ENCODE results near the gene CBX4. TPM values are rescaled to one million over a fixed set of nuclear protein-coding genes. Genes with fewer than 3 reads are reported as not detected.

Gene CBX4
- 10 to 100 TPM; 16.2 to 16.7 TPM for total RNA-seq
- 10 to 100 TPM; 44.5 to 46.8 TPM for polyA plus RNA-seq (ENCODE audit: insufficient read length in 2 of 2)
- long read RNA-seq, donor 1, transcript CBX4-201 (5 exons, 2,664 nt): major isoform, 19 of 19 reads
- long read RNA-seq, donor 1, partial matches to known transcripts: 0 of 19 reads
- long read RNA-seq, donor 1, other reads (novel, unspliced or antisense): 0 of 19 reads
- long read RNA-seq, donor 2, transcript CBX4-201 (5 exons, 2,664 nt): major isoform, 12 of 12 reads
- long read RNA-seq, donor 2, partial matches to known transcripts: 0 of 12 reads
- long read RNA-seq, donor 2, other reads (novel, unspliced or antisense): 0 of 12 reads
- long read RNA-seq, donor 3, transcript CBX4-201 (5 exons, 2,664 nt): major isoform, 11 of 11 reads
- long read RNA-seq, donor 3, partial matches to known transcripts: 0 of 11 reads
- long read RNA-seq, donor 3, other reads (novel, unspliced or antisense): 0 of 11 reads
- long read RNA-seq, donor 4, transcript CBX4-201 (5 exons, 2,664 nt): major isoform, 8 of 8 reads
- long read RNA-seq, donor 4, partial matches to known transcripts: 0 of 8 reads
- long read RNA-seq, donor 4, other reads (novel, unspliced or antisense): 0 of 8 reads

DNA sequence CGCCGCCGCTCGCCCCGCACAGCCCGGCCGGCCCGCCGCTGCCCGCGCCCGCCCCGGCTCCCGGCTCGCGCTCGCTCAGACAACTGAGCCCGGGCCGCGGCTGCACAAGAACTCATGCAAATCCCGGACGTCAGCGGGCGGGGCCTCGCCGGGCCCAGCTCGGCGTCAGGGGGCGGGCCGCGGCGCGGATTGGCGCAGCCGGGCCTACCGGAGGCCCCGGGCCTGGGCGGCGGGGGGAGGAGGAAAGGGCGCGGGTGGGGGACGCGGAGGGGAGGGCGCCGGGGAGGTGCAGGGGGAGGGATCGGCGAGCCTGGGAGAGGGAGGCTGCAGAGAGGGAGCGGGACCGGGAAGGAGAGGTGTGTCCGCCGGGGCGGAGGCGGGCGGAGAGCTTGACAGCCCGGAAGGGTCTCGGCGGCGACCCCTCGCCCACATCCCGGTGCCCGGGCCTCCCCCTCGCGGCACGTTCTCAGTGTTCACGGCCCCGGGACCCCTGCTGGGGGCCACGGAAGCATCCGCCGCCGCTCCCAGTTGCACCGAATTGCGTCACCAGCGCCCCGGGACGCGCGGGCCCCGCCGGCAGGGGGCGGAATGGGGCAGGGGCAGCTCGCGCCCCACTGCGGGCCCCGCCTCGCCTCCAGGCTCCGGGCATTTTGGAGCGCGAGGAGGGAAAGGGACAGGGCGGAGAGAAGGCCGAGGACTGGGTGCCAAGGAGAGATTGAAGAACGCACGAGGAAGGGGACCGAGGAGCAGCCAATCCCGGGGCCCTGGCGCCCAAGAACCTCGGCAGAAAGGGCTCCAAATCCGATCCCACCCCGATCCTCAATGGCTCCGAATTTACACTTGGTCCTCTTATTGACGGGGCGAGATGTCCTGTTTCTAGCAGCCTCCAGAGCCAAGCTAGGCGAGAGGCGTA lies at the start of gene CBX4:
Gene CBX4 (minus strand): TSS at position 85 of the 913 bp plus-strand sequence. CDS start 189 bp downstream, outside the sequence.
- peaks cover 40% of the 10 kb centered on the region for H3K27me3 ChIP-seq (ENCODE audit: control insufficient read depth, insufficient read depth, low read length)
- H3K4me3 ChIP-seq (ENCODE audit: low read depth, low read length): peak within 1 kb of the TSS; percentile 89
- peak within 1 kb of the TSS; percentile 95 for H3K27ac ChIP-seq (ENCODE audit: low read depth, low read length)
- peak in 5 of 6 donors; percentile 84 to 98 (median 90) for DNase-seq (ENCODE audit: low read depth in 4 of 6, low spot score in 6 of 6)
- H3K36me3 ChIP-seq (ENCODE audit: control insufficient read depth, insufficient read depth, low read length): peaks cover 31% of the 10 kb centered on the region
- H3K9me3 ChIP-seq (ENCODE audit: control insufficient read depth, insufficient read depth, low read length): no peaks in the 10 kb centered on the region
- under 1% methylated on average over 93 of the region's 103 CpGs for WGBS (ENCODE audit: insufficient coverage)
- peaks cover 84% of the 10 kb centered on the region for H3K4me1 ChIP-seq (ENCODE audit: control insufficient read depth, insufficient read depth, low read length)

- 94% methylated on average over 14 of the region's 17 CpGs for WGBS (ENCODE audit: insufficient coverage)
- no peak overlapping the region for H3K4me3 ChIP-seq (ENCODE audit: low read depth, low read length)
- H3K27ac ChIP-seq (ENCODE audit: low read depth, low read length): no peak overlapping the region
- peaks cover 12% of the 10 kb centered on the region for H3K4me1 ChIP-seq (ENCODE audit: control insufficient read depth, insufficient read depth, low read length)
- no peaks in the 10 kb centered on the region for H3K9me3 ChIP-seq (ENCODE audit: control insufficient read depth, insufficient read depth, low read length)
- H3K27me3 ChIP-seq (ENCODE audit: control insufficient read depth, insufficient read depth, low read length): no peaks in the 10 kb centered on the region
- no peaks in the 10 kb centered on the region for H3K36me3 ChIP-seq (ENCODE audit: control insufficient read depth, insufficient read depth, low read length)
- no peak for DNase-seq (ENCODE audit: low read depth in 4 of 6, low spot score in 6 of 6)
Measured at GRCh38 chr17:79888009-79888540, 48.8 kb upstream of the CBX4 start.

DNA sequence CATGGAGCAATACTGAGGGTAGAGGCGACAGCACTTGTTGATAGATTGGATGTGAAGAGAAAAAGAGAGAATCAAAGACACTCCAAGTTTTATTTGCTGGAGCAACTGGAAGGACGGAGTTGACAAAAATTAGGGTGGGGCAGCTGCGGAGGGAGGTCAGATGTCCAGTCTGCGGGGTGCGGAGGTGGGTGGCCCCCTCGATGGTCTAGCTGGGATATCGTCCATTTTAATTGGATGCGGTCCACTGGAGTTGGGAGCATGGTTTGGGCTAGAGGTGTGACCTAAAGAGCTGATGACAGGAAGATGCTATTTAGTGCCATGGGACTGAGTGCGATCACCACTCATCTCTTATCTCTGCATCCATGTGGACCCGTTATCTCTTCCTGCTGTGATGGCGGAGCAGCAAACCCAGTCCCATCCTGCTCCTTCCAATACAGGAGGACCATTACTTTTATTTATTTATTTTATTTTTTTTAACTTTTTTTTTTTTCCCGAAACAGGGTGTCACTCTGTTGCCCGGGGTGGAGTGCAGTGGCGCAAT lies 48.3 kb upstream of the CBX4 start:
- no peak for DNase-seq (ENCODE audit: low read depth in 4 of 6, low spot score in 6 of 6)
- no peaks in the 10 kb centered on the region for H3K27me3 ChIP-seq (ENCODE audit: control insufficient read depth, insufficient read depth, low read length)
- H3K36me3 ChIP-seq (ENCODE audit: control insufficient read depth, insufficient read depth, low read length): no peaks in the 10 kb centered on the region
- H3K4me1 ChIP-seq (ENCODE audit: control insufficient read depth, insufficient read depth, low read length): peaks cover 12% of the 10 kb centered on the region
- no peak overlapping the region for H3K4me3 ChIP-seq (ENCODE audit: low read depth, low read length)
- no peak overlapping the region for H3K27ac ChIP-seq (ENCODE audit: low read depth, low read length)
- 93% methylated on average over 8 of the region's 14 CpGs for WGBS (ENCODE audit: insufficient coverage)
- no peaks in the 10 kb centered on the region for H3K9me3 ChIP-seq (ENCODE audit: control insufficient read depth, insufficient read depth, low read length)

DNA sequence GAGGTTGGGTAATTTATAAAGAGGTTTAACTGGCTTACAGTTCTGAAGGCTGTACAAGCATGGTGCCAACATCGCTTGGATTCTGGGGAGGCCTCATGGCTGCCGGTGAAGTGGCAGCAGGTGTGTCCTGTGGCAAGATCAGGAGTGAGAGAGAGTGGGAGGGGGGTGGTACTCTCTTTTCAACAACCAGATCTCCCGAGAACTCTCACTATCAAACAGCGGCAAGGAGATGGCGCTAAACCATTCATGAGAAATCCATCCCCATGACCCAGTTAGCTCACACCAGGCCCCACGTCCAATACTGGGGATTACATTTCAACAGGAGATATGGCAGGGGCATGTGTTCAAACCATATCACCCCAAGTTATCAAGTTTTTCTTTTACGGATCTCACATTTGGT lies 44.0 kb upstream of the CBX4 start:
- no peaks in the 10 kb centered on the region for H3K9me3 ChIP-seq (ENCODE audit: control insufficient read depth, insufficient read depth, low read length)
- H3K36me3 ChIP-seq (ENCODE audit: control insufficient read depth, insufficient read depth, low read length): no peaks in the 10 kb centered on the region
- no peak for DNase-seq (ENCODE audit: low read depth in 4 of 6, low spot score in 6 of 6)
- H3K4me1 ChIP-seq (ENCODE audit: control insufficient read depth, insufficient read depth, low read length): peaks cover 2% of the 10 kb centered on the region
- 51% methylated on average over 3 of the region's 7 CpGs for WGBS (ENCODE audit: insufficient coverage)
- no peak overlapping the region for H3K4me3 ChIP-seq (ENCODE audit: low read depth, low read length)
- H3K27ac ChIP-seq (ENCODE audit: low read depth, low read length): no peak overlapping the region
- no peaks in the 10 kb centered on the region for H3K27me3 ChIP-seq (ENCODE audit: control insufficient read depth, insufficient read depth, low read length)

DNA sequence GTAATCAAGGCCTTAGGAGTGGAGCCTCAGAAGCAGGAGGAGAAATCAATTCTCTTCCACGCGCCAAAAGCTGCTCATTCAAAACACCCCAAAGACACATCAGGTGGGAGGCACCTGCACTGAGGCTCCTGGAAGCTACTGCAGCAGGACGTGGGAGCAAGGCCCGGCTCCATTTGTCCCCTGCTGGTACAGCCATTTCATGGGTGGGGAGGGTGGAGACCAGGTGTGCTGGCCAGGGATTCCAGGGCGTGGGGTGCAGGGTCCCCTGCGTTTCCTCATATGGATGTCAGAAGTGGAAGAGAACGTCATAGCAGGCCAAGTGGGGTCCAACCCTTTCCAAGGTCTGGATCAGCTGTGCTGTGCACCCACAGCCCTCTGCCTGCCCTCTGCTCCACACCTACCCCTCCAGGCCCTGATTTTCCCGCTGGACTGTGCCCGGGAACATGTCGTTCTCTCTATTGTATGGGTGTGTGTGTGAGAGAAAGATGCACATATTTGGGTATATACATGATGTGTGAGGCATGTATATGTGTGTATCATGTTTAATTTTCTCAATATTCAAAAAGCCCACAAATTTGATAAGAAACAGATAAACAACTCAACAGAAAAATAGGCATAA lies 39.2 kb upstream of the CBX4 start:
- no peaks in the 10 kb centered on the region for H3K27me3 ChIP-seq (ENCODE audit: control insufficient read depth, insufficient read depth, low read length)
- no peaks in the 10 kb centered on the region for H3K36me3 ChIP-seq (ENCODE audit: control insufficient read depth, insufficient read depth, low read length)
- 82% methylated on average over 5 of the region's 10 CpGs for WGBS (ENCODE audit: insufficient coverage)
- H3K27ac ChIP-seq (ENCODE audit: low read depth, low read length): no peak overlapping the region
- H3K4me1 ChIP-seq (ENCODE audit: control insufficient read depth, insufficient read depth, low read length): peaks cover 14% of the 10 kb centered on the region
- no peak overlapping the region for H3K4me3 ChIP-seq (ENCODE audit: low read depth, low read length)
- no peaks in the 10 kb centered on the region for H3K9me3 ChIP-seq (ENCODE audit: control insufficient read depth, insufficient read depth, low read length)
- DNase-seq (ENCODE audit: low read depth in 4 of 6, low spot score in 6 of 6): no peak

DNA sequence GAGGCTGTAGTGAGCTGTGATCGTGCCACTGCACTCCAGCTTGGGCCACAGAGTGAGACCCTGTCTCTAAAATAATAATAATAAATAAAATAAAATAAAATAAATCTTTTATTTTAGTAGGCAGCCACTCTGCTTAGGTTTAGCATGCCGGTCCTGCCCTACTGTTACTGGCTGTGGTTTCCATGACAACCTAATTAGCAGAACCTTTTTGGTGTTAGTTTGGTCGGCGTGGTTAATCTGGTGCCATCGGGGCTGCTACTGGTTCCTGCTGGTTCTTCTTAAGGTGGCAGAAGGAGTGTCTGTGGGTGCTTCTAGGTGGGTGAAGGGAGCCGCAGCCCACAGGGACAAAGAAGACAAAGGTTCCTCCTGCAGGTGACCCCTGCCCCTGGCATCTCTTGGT lies 37.8 kb upstream of the CBX4 start:
- H3K27me3 ChIP-seq (ENCODE audit: control insufficient read depth, insufficient read depth, low read length): no peaks in the 10 kb centered on the region
- H3K9me3 ChIP-seq (ENCODE audit: control insufficient read depth, insufficient read depth, low read length): no peaks in the 10 kb centered on the region
- 38% methylated on average over 2 of the region's 6 CpGs for WGBS (ENCODE audit: insufficient coverage)
- H3K36me3 ChIP-seq (ENCODE audit: control insufficient read depth, insufficient read depth, low read length): no peaks in the 10 kb centered on the region
- DNase-seq (ENCODE audit: low read depth in 4 of 6, low spot score in 6 of 6): peak in 2 of 6 donors; percentile 47 to 59
- H3K4me1 ChIP-seq (ENCODE audit: control insufficient read depth, insufficient read depth, low read length): peaks cover 14% of the 10 kb centered on the region
- no peak overlapping the region for H3K4me3 ChIP-seq (ENCODE audit: low read depth, low read length)
- H3K27ac ChIP-seq (ENCODE audit: low read depth, low read length): no peak overlapping the region

GRCh38 chr17:79875511-79875910 lies 36.3 kb upstream of the CBX4 start:
- no peak overlapping the region for H3K27ac ChIP-seq (ENCODE audit: low read depth, low read length)
- peaks cover 14% of the 10 kb centered on the region for H3K4me1 ChIP-seq (ENCODE audit: control insufficient read depth, insufficient read depth, low read length)
- DNase-seq (ENCODE audit: low read depth in 4 of 6, low spot score in 6 of 6): no peak
- H3K36me3 ChIP-seq (ENCODE audit: control insufficient read depth, insufficient read depth, low read length): no peaks in the 10 kb centered on the region
- no peak overlapping the region for H3K4me3 ChIP-seq (ENCODE audit: low read depth, low read length)
- 100% methylated on average over 1 of the region's 4 CpGs for WGBS (ENCODE audit: insufficient coverage)
- no peaks in the 10 kb centered on the region for H3K27me3 ChIP-seq (ENCODE audit: control insufficient read depth, insufficient read depth, low read length)
- no peaks in the 10 kb centered on the region for H3K9me3 ChIP-seq (ENCODE audit: control insufficient read depth, insufficient read depth, low read length)

GRCh38 chr17:79874329-79874981 lies 35.2 kb upstream of the CBX4 start:
- Histone ChIP-seq H3K27ac (ENCODE audit: low read depth, low read length) (no peak overlapping the region), H3K27me3 (ENCODE audit: control insufficient read depth, insufficient read depth, low read length) (no peaks in the 10 kb centered on the region), H3K4me1 (ENCODE audit: control insufficient read depth, insufficient read depth, low read length) (peaks cover 14% of the 10 kb centered on the region), H3K36me3 (ENCODE audit: control insufficient read depth, insufficient read depth, low read length) (no peaks in the 10 kb centered on the region), H3K9me3 (ENCODE audit: control insufficient read depth, insufficient read depth, low read length) (no peaks in the 10 kb centered on the region), H3K4me3 (ENCODE audit: low read depth, low read length) (no peak overlapping the region)
- DNase-seq (ENCODE audit: low read depth in 4 of 6, low spot score in 6 of 6): peak in 2 of 6 donors; percentile 34 to 53
- WGBS (ENCODE audit: insufficient coverage): no CpG with 5 or more reads among the region's 6 CpGs
